Activated B cell treated with CpG ODN at 0.5 μM for 24 hours (primary cell): Measurements from ENCODE around the gene EGLN1. TPM values are rescaled to one million over a fixed set of nuclear protein-coding genes. Genes with fewer than 3 reads are reported as not detected.

Source experiments
- ATAC-seq: fragments of 200-7000 bp; cut with Tn5 transposase; one replicate; pipeline ENCODE4 v1.10.0; 2021; ENCODE audit warnings: low read depth, mild to moderate bottlenecking, moderate library complexity
- CTCF ChIA-PET: fragments of 350-600 bp; sonication (Branson Sonifier 250); formaldehyde crosslinking; loops from one replicate; lab custom pipeline; 2021; ENCODE audit warnings: antibody characterized with exemption; lab: Charles Lee
- POLR2A ChIA-PET: fragments of 350-600 bp; sonication (Branson Sonifier 250); formaldehyde crosslinking; loops from one replicate; lab custom pipeline; 2021; ENCODE audit warnings: antibody characterized with exemption; lab: Charles Lee
- DNase-seq: peaks from one replicate; pipeline ENCODE4 v3.0.0; 2022
- H3K27ac Mint-ChIP-seq: one replicate; pipeline ENCODE4 v1.8.0; 2020; ENCODE audit warnings: mixed read lengths
- H3K27me3 Mint-ChIP-seq: one replicate; pipeline ENCODE4 v1.8.0; 2021; ENCODE audit warnings: mixed read lengths
- H3K36me3 Mint-ChIP-seq: one replicate; pipeline ENCODE4 v1.8.0; 2021; ENCODE audit warnings: low read depth, mixed read lengths
- H3K4me1 Mint-ChIP-seq: one replicate; pipeline ENCODE4 v1.8.0; 2021; ENCODE audit warnings: mixed read lengths
- H3K4me3 Mint-ChIP-seq: one replicate; pipeline ENCODE4 v1.8.0; 2020; ENCODE audit warnings: mild to moderate bottlenecking, mixed read lengths
- H3K9me3 Mint-ChIP-seq: one replicate; pipeline ENCODE4 v1.8.0; 2020; ENCODE audit warnings: mixed read lengths
- CTCF ChIP-seq: fragments of 200-600 bp; IDR thresholded peaks from one replicate; pipeline ENCODE4 v1.8.0; 2022; ENCODE audit warnings: antibody characterized with exemption, mild to moderate bottlenecking
- intact Hi-C: fragments of 100-400 bp; cut with micrococcal nuclease; formaldehyde crosslinking; loops from one replicate; pipeline ENCODE4 v1.15.1; 2024
- total RNA-seq: library from RNA; stranded (reverse); gene quantifications from 2 replicates; pipeline ENCODE4 v1.2.3, GENCODE V29; 2022

EGLN1 gene
- total RNA-seq, 1 donor from 2014 or later, result 15.6 TPM

GRCh38 chr1:231315887-231316286, 106.2 kb downstream of the EGLN1 start:
- intact Hi-C loops, result loop anchor here (1.0 kb wide), 1 partner anchor 288 kb away; no protein-coding TSS in a partner anchor
- Mint-ChIP-seq H3K4me1 (no peaks in the 10 kb centered on the region), H3K9me3 (no peaks in the 10 kb centered on the region), H3K4me3 (no peak overlapping the region), H3K36me3 (no peaks in the 10 kb centered on the region), H3K27me3 (no peaks in the 10 kb centered on the region), H3K27ac (no peak overlapping the region)
- TF ChIP-seq CTCF, result no peak
- POLR2A ChIA-PET, result interaction anchor here (0.6 kb wide), 1 partner anchor 28 kb away, joined by 3 read pairs; no protein-coding TSS in a partner anchor
- peak; percentile 50 for ATAC-seq
- no peak for DNase-seq
- CTCF ChIA-PET, result interaction anchor here (0.7 to 1.6 kb wide), 2 partner anchors 154 to 275 kb away, joined by 3 to 4 read pairs; no protein-coding TSS in a partner anchor

Other genes starting within 250 kb of the EGLN1 start
- gene GNPAT, start 181.1 kb downstream of the EGLN1 start, total RNA-seq, result 45.7 and 47.4 TPM in 2 replicates
- gene EXOC8, start 84.4 kb downstream of the EGLN1 start, total RNA-seq, result 21.7 and 24.9 TPM in 2 replicates
- 14.2 and 18.9 TPM in 2 replicates for gene SPRTN, start 84.0 kb downstream of the EGLN1 start, total RNA-seq
- gene TSNAX, start 106.4 kb upstream of the EGLN1 start, total RNA-seq, result 30.0 and 38.7 TPM in 2 replicates
- 2.4 TPM in 2 replicates for gene DISC1, start 204.5 kb upstream of the EGLN1 start, total RNA-seq